NCI-H345 treated with DMSO at 0.1 percent for 48 hours (cell line): ENCODE measurements around the gene RAPGEFL1.
"Not testable (repeated sequence)": the region's sequence is repeated elsewhere in the genome, so short reads cannot be mapped to it uniquely, and the experiment has no call there.

ENCODE experiments used
- DNase-seq: peaks from one replicate; lab custom pipeline; 2025; ENCODE audit not compliant: unreplicated experiment; lab: John Stamatoyannopoulos, UW

Gene RAPGEFL1

GRCh38 chr17:40203131-40203530 is 25.9 kb downstream of the RAPGEFL1 start:
- no peak for DNase-seq

GRCh38 chr17:40206193-40206592 is 28.9 kb downstream of the RAPGEFL1 start:
- DNase-seq, result not testable (repeated sequence)

- no peak for DNase-seq
These were observed 32.3 kb downstream of the RAPGEFL1 start for GRCh38 chr17:40209404-40210093.

- not testable (repeated sequence) for DNase-seq
These were observed 36.6 kb downstream of the RAPGEFL1 start for GRCh38 chr17:40213914-40214313.

- DNase-seq, result no peak
These were observed 40.9 kb downstream of the RAPGEFL1 start for GRCh38 chr17:40218006-40218739.

- peak; percentile 93 for DNase-seq
These were observed 41.7 kb downstream of the RAPGEFL1 start, which contains the start of gene WIPF2 for GRCh38 chr17:40218740-40219593. WIPF2 (plus strand) TSS chr17:40219304; CDS start chr17:40256460, 37,156 bp downstream.

- DNase-seq, result peak; percentile 55
These were observed 42.5 kb downstream of the RAPGEFL1 start for GRCh38 chr17:40219594-40220338.

- DNase-seq, result no peak
These were observed 47.7 kb downstream of the RAPGEFL1 start for GRCh38 chr17:40224718-40225550.

GRCh38 chr17:40229146-40229545 is 51.9 kb downstream of the RAPGEFL1 start:
- DNase-seq, result not testable (repeated sequence)

- DNase-seq, result no peak
These were observed 53.4 kb downstream of the RAPGEFL1 start for GRCh38 chr17:40230670-40231069.

- DNase-seq, result not testable (repeated sequence)
These were observed 54.7 kb downstream of the RAPGEFL1 start for GRCh38 chr17:40231928-40232327.

GRCh38 chr17:40241252-40241834 is 64.1 kb downstream of the RAPGEFL1 start:
- no peak for DNase-seq

- no peak for DNase-seq
These were observed 65.5 kb downstream of the RAPGEFL1 start for GRCh38 chr17:40242774-40243173.

GRCh38 chr17:40243761-40244160 is 66.5 kb downstream of the RAPGEFL1 start:
- no peak for DNase-seq

- no peak for DNase-seq
These were observed 67.0 kb downstream of the RAPGEFL1 start for GRCh38 chr17:40244255-40244654.
